Sigmoid colon (tissue), 4 donors: ENCODE measurements around the gene MSH3.

Experiments used
- CTCF ChIP-seq, 4 experiments: fragments of 450-650 bp in 3 of 4; fragments of 200-600 bp in 1 of 4; IDR thresholded peaks; one replicate each; pipeline ENCODE4 v1.5.1; 2016 to 2019; ENCODE audit warnings: antibody characterized with exemption in 4 of 4, mild to moderate bottlenecking in 3 of 4, moderate library complexity in 2 of 4
- POLR2AphosphoS5 ChIP-seq, 4 donors: sonication (generic); formaldehyde crosslinking; IDR thresholded peaks; one replicate each; pipeline ENCODE4 v1.6.1; 2017; ENCODE audit warnings: antibody characterized with exemption in 4 of 4

- no peak for TF ChIP-seq POLR2AphosphoS5 (IDR thresholded peaks at IDR 0.05)
- TF ChIP-seq CTCF (IDR thresholded peaks at IDR 0.05) = no peak
Observed at GRCh38 chr5:80752427-80752826, 98.0 kb downstream of the MSH3 start.
